ENCODE measurements around the gene ABHD2.
"Not testable (repeated sequence)": the region's sequence is repeated elsewhere in the genome, so short reads cannot be mapped to it uniquely, and the experiment has no call there.

Gene ABHD2

DNA sequence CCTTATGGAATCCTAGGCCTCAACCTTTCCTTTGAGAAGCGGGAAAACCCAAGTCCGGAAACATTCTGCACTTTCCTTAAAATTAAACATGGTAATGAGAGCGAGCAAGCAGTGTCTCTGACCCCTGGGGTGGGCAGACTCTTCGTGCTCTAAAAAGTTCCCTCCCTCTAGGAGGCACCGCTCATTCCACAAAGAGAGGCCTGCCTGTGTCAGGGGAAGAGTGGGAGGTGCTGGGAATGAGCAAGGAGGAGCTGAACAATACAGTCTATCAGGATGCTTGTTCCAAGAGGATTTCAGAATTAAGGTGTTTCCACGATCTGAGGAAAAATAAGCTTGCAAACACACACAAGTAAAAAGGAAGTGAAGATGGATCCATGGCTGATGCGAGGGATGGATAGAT lies 139.2 kb downstream of the ABHD2 start:
- no peak for DNase-seq (ENCODE audit: low spot score)

DNA sequence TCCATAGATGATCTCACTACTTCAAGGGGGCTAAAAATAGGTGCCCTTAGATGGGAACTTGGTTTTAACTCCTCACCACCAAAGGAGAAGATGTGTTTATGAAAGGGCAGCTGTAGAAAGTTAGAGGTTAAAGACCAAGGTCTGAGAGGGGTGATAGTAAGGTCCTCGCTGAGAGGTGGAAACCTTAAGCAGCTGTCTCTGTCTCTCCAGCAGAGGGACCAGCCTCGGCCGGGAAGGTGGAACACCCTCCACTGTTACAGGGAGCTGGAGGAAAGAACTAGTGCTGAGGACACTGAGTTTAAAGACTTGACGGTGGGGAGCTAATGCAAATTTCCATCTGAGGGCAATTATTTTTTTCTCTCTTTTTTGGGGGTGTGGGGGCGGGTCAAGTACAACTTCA lies 142.0 kb downstream of the ABHD2 start:
- no peak for DNase-seq (ENCODE audit: low spot score)

DNA sequence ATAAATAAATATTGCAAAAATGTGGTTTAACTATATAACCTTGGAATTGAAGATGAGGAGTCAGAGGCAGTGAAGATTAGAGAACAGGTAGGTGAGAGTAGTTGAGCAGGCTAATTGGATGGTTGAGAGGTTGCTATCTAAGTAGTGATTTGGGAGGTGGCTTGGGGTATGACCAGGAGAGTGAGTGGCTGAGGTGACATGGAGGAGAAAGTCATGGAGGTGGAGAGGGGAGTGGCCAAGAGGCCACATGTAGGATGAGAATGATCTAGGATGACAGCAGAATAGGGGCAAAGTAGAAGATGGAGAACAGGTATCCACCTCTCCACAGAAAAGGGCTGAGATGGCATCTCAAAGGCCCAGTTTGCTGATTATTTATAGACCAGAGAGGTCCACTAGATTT lies 143.6 kb downstream of the ABHD2 start:
- DNase-seq (ENCODE audit: low spot score), result no peak

DNA sequence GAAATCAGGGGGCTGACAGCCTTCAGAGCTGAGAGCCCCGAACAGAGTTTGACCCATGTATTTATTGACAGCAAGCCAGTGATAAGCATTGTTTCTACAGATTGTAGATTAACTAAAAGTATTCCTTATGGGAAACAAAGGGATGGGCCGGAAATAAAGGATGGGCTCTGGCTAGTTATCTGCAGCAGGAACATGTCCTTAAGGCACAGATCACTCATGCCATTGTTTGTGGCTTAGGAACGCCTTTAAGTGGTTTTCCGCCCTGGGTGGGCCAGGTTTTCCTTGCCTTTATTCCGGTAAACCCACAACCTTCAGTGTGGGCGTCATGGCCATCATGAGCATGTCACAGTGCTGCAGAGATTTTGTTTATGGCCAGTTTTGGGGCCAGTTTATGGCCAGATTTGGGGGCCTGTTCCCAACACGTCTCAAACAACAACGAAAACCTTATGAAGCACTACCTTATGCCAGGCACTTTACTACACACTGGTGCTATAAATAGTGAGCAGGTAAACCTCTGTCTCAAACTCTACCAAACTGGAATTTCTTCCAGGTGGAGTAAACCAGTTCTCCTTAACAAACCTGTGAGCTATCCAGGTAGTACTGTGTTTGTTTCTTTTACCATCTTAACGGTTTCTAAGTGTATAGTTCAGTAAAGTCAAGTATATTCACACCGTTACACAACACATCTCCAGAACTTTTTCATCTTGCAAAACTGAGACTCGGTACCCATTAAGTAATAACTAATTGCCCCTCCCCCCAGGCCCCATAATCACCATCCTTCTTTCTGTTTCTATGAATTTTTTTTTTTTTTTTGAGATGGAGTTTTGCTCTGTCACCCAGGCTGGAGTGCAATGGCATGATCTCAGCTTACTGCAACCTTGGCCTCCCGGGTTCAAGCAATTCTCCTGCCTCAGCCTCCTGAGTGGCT lies 151.9 kb downstream of the ABHD2 start:
- not testable (repeated sequence) for DNase-seq (ENCODE audit: low spot score)

DNA sequence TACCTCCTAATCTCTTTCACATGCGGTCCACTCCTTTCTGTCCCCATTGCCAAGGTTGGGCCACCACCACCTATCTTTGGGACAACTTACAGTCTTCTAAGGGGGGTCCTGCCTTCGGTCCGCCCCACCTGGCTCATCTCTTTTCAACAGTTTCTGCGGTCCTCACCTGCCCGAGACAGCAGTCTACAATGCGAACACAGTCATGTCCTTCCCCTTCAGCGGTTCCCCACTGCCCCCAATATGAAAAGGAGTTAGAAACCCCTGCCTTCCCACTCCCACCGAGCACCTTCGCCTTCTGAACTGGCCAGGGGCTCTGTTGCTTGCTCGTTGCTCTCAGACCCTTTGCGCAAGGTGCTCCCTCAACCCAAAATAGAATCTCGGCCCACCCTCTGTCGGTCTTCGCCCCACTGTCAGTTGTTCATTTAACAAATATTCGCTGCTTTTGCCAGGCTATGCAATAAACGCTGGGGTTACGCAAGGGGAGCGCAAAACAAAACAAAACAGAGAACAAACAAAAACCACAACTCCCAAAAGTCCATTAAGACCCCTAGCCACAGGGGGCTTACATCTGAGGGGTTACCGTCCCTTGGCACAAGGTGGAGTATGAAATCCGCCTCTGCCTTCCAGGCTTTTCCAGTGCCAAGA lies 154.9 kb downstream of the ABHD2 start:
- DNase-seq (ENCODE audit: low spot score), result no peak

DNA sequence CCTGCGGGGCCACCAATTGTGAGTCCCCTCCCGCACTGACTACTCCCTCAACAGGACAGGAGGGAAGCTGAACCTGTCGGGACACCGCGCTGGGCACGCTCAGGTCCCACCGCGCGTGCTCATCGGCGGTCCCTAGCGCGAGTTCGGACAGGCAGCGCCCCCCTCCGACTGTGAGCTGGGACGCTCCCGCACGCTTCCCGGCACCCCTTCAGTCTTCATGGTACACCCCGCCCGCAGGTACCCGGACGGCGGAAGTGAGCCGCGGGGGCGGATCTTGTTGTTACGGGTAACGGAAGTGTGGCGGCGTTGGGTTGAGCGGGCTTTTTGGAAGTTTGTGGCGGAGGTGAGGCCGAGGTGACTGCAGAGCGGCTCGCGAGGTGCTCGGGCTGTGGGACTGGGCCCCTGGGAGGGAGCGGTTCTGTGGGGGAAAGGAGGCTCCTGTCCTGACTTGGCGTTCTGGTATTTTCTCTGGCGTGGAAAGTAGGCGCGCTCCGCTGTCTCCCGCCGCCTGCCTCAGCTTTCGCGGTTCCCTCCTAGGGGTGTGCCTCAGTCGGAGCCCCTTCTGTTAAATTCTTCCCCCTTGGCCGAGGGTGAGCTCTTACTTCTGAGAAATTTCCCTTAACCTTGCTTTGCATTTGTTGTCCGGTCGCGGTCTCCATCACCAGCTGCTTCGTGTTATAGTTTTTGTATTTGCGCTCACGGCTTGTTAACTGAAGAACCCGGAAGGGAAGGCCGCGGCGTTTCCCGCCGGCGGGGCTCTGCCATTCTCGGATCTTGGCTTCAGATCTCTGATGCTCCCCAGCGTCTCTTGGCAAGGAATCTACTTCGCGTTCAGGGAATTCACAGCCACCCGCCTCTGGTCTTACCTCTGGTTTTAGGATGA lies 155.7 kb downstream of the ABHD2 start, which contains the start of gene FANCI:
FANCI (plus strand) TSS at position 289 of the 883 bp plus-strand sequence. CDS start 3,669 bp downstream, outside the sequence.
- DNase-seq (ENCODE audit: low spot score), result peak; percentile 88

DNA sequence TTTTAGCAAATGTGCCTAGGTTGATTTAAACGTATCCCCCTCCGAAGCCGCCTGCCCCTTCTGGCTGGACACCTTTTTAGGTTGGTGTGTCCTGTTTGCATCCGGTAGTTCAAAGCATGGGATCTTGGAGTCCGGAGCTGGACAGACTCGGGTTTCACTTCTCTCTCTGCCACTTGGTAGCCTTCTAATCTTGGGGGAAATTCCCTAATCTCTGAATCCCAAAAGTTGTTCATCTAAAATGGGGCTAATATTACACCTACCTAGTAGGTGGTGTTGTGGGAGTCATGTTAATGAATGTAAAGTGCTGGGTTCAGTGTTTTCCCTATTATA lies 156.3 kb downstream of the ABHD2 start:
- DNase-seq (ENCODE audit: low spot score), result peak; percentile 39

DNA sequence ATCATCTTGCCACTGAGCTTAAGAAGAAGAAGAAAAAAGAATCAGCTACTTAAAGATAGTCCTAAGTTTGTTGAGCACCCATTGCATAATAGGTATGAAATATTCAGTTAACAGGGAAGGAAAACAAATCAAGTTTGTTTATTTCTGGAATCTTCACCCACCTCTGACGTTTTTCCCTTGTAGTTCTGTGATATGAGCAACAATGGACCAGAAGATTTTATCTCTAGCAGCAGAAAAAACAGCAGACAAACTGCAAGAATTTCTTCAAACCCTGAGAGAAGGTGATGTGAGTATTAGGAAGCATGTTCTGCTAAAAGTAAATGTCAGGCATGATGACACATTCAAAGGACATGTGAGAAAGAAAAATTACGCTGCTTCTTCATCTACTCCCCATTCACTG lies 159.2 kb downstream of the ABHD2 start:
- DNase-seq (ENCODE audit: low spot score), result no peak

DNA sequence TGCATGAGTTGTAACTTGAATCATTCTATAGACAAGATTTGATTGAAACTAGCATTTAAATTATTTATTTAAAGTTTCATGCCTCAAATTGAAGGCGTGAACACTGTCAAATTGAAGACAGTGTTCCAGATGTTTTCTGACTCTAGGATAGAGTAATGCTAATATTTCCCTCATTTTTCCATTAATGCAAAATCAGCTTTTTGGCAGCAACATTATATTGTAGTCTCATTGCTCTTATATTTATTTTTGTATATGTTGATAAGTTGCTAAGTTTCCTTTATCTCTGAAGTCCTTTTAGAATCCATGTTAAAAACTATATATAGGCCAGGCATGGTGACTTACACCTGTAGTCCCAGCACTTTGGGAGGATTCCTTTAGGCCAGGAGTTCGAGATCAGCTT lies 160.3 kb downstream of the ABHD2 start:
- DNase-seq (ENCODE audit: low spot score), result no peak

DNA sequence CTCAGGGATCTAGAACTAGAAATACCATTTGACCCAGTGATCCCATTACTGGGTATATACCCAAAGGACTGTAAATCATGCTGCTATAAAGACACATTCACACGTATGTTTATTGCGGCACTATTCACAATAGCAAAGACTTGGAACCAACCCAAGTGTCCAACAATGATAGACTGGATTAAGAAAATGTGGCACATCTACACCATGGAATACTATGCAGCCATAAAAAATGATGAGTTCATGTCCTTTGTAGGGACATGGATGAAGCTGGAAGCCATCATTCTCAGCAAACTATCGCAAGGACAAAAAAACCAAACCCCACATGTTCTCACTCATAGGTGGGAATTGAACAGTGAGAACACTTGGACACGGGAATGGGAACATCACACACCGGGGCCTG lies 161.9 kb downstream of the ABHD2 start:
- DNase-seq (ENCODE audit: low spot score), result not testable (repeated sequence)
